DND-41 (cell line): ENCODE data around the gene TRIM72.

Experiments
- ATAC-seq: fragments of 200-7000 bp; cut with Tn5 transposase; 3 replicates; pipeline ENCODE4 v1.9.1; 2021; ENCODE audit warnings: low read depth; ENCODE audit not compliant: insufficient read depth
- DNase-seq: peaks from one replicate; pipeline ENCODE4 v3.0.0-alpha.2; 2020
- H2AFZ ChIP-seq: 2 replicates; pipeline ENCODE4 v1.6.0; 2012; ENCODE audit warnings: low read depth, low read length
- H3K27ac ChIP-seq: 2 replicates; pipeline ENCODE4 v1.5.1; 2012; ENCODE audit warnings: low read length, inconsistent platforms
- H3K27me3 ChIP-seq: fragments of 200-600 bp; sonication (generic); 2 replicates; pipeline ENCODE4 v1.6.0; 2012; ENCODE audit warnings: low read length, mild to moderate bottlenecking, inconsistent platforms; ENCODE audit not compliant: insufficient read depth, poor library complexity
- H3K36me3 ChIP-seq: 2 replicates; pipeline ENCODE4 v1.5.1; 2012; ENCODE audit warnings: low read length, inconsistent platforms; ENCODE audit not compliant: insufficient read depth
- H3K4me1 ChIP-seq: 2 replicates; pipeline ENCODE4 v1.5.1; 2012; ENCODE audit warnings: mild to moderate bottlenecking, low read length; ENCODE audit not compliant: insufficient read depth
- H3K4me2 ChIP-seq: 2 replicates; pipeline ENCODE4 v1.6.0; 2012; ENCODE audit warnings: mild to moderate bottlenecking, moderate library complexity, low read length, inconsistent platforms; ENCODE audit not compliant: insufficient read depth
- H3K4me3 ChIP-seq, 2 experiments: fragments of 200-600 bp in 1 of 2; shearing (Covaris generic) in 1 of 2; 2 replicates each; pipeline ENCODE4 v1.5.1; 2012 to 2016; ENCODE audit warnings: inconsistent platforms in 2 of 2, low read length in 2 of 2, mild to moderate bottlenecking in 2 of 2, low read depth in 1 of 2, moderate library complexity in 1 of 2
- H3K79me2 ChIP-seq: 2 replicates; pipeline ENCODE4 v1.6.0; 2012; ENCODE audit warnings: low read length, inconsistent platforms; ENCODE audit not compliant: insufficient read depth
- H3K9ac ChIP-seq: 2 replicates; pipeline ENCODE4 v1.6.0; 2012; ENCODE audit warnings: low read depth, mild to moderate bottlenecking, inconsistent platforms, low read length, moderate library complexity
- H3K9me3 ChIP-seq: 2 replicates; pipeline ENCODE4 v1.5.1; 2012; ENCODE audit warnings: low read length, moderate library complexity, mild to moderate bottlenecking, inconsistent platforms; ENCODE audit not compliant: insufficient read depth, severe bottlenecking
- H4K20me1 ChIP-seq: 2 replicates; pipeline ENCODE4 v1.6.0; 2012; ENCODE audit warnings: low read length; ENCODE audit not compliant: insufficient read depth
- EZH2 ChIP-seq: IDR thresholded peaks from 3 replicates; pipeline ENCODE4 v1.6.1; 2012; ENCODE audit warnings: borderline replicate concordance, low read depth, mild to moderate bottlenecking, moderate library complexity, low read length, inconsistent platforms; ENCODE audit not compliant: severe bottlenecking
- TF ChIP-seq, protein P1 (sequence below): IDR thresholded peaks from 2 replicates; pipeline ENCODE4 v1.5.1; 2012; ENCODE audit warnings: borderline replicate concordance, low read length, moderate library complexity, mild to moderate bottlenecking; ENCODE audit not compliant: poor library complexity, severe bottlenecking; ENCODE audit errors: extremely low read depth

The TRIM72 gene

DNA sequence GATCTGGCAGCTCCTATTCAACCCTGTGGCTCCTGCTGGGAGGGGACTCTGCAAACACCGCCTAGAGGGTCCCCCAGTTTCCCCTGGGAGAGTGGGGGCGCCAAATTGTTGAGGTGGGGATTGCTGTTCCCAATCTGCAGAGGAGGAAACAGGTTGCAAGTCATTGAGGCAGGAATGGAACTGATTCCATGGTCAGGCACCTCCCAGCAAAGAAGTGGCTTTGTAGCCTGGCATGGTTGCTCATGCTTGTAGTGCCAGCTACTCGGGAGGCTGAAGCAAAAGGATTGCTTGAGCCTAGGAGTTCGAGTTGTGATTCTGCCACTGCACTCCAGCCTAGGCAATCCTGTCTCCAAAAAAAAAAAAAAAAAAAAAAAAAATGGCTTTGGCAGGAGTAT lies 3.2 kb downstream of the TRIM72 start:
- Histone ChIP-seq H4K20me1 (no peaks in the 10 kb centered on the region), H3K79me2 (no peaks in the 10 kb centered on the region), H3K4me1 (no peaks in the 10 kb centered on the region), H3K4me2 (no peak overlapping the region), H2AFZ (no peak overlapping the region), H3K27ac (no peak overlapping the region), H3K27me3 (peaks cover 8% of the 10 kb centered on the region), H3K36me3 (no peaks in the 10 kb centered on the region), H3K4me3 (no peak overlapping the region), H3K9ac (no peak overlapping the region), H3K9me3 (no peaks in the 10 kb centered on the region)
- ATAC-seq (no peak), DNase-seq (no peak)
- TF ChIP-seq EZH2, result no peak
- TF ChIP-seq, protein P1, sequence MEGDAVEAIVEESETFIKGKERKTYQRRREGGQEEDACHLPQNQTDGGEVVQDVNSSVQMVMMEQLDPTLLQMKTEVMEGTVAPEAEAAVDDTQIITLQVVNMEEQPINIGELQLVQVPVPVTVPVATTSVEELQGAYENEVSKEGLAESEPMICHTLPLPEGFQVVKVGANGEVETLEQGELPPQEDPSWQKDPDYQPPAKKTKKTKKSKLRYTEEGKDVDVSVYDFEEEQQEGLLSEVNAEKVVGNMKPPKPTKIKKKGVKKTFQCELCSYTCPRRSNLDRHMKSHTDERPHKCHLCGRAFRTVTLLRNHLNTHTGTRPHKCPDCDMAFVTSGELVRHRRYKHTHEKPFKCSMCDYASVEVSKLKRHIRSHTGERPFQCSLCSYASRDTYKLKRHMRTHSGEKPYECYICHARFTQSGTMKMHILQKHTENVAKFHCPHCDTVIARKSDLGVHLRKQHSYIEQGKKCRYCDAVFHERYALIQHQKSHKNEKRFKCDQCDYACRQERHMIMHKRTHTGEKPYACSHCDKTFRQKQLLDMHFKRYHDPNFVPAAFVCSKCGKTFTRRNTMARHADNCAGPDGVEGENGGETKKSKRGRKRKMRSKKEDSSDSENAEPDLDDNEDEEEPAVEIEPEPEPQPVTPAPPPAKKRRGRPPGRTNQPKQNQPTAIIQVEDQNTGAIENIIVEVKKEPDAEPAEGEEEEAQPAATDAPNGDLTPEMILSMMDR, result no peak

DNA sequence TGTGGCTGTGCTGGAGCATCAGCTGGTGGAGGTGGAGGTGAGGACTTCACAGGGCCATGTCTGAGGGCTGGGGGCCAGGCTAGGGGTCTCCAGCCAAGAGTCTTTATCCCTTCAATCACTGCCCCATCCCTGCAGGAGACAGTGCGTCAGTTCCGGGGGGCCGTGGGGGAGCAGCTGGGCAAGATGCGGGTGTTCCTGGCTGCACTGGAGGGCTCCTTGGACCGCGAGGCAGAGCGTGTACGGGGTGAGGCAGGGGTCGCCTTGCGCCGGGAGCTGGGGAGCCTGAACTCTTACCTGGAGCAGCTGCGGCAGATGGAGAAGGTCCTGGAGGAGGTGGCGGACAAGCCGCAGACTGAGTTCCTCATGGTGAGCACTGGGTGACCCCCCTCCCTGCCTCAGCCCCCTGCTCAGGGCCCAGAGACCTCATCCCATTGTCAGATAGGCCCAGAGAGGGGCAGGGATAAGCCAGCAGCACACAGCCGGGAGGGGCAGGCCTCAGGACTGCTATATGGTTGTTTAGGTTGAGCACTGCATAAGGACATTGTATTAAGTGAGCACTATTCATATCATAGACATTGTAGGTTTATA lies 5.3 kb downstream of the TRIM72 start:
- Histone ChIP-seq H3K4me2 (no peak overlapping the region), H4K20me1 (no peaks in the 10 kb centered on the region), H3K9ac (no peak overlapping the region), H3K36me3 (no peaks in the 10 kb centered on the region), H3K27me3 (peaks cover 8% of the 10 kb centered on the region), H3K79me2 (no peaks in the 10 kb centered on the region), H3K4me1 (no peaks in the 10 kb centered on the region), H3K9me3 (no peaks in the 10 kb centered on the region), H3K27ac (no peak overlapping the region), H3K4me3 (no peak overlapping the region), H2AFZ (no peak overlapping the region)
- DNase-seq, result no peak
- ATAC-seq, result no peak
- TF ChIP-seq, protein P1, result no peak
- no peak for TF ChIP-seq EZH2

DNA sequence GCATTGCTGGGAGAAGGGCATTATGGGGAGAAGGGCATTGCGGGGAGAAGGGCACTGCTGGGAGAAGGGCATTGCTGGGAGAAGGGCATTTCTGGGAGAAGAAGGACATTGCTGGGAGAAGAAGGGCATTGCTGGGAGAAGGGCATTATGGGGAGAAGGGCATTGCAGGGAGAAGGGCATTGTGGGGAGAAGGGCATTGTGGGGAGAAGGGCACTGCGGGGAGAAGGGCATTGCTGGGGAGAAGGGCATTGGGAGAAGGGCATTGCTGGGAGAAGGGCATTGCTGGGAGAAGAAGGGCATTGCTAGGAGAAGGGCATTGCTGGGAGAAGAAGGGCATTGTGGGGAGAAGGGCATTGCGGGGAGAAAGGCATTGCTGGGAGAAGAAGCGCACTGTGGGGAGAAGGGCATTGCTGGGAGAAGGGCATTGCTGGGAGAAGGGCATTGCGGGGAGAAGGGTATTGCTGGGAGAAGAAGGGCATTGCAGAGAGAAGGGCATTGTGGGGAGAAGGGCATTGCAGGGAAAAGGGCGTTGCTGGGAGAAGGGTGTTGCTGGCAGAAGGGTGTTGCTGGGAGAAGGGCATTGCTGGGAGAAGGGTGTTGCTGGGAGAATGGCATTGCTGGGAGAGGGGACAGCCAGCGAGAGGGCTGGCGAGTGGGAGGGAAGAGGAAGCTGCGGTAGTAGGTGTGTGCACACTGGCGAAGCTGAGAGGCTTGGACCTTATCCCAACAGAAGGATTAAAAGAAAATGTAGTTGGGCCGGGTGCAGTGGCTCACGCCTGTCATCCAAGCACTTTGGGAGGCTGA lies 7.6 kb downstream of the TRIM72 start:
- Histone ChIP-seq H3K4me2 (no peak overlapping the region), H4K20me1 (no peaks in the 10 kb centered on the region), H2AFZ (no peak overlapping the region), H3K4me3 (no peak overlapping the region), H3K27me3 (peaks cover 8% of the 10 kb centered on the region), H3K27ac (no peak overlapping the region), H3K36me3 (no peaks in the 10 kb centered on the region), H3K4me1 (no peaks in the 10 kb centered on the region), H3K79me2 (no peaks in the 10 kb centered on the region), H3K9me3 (no peaks in the 10 kb centered on the region), H3K9ac (no peak overlapping the region)
- no peak for DNase-seq
- ATAC-seq, result no peak
- TF ChIP-seq EZH2, result no peak
- TF ChIP-seq, protein P1, result no peak
